ENCODE data around the gene UPF3A. TPM values are rescaled to one million over a fixed set of nuclear protein-coding genes. Genes with fewer than 3 reads are reported as not detected.

The UPF3A gene
- total and polyA plus RNA-seq, 2 experiments from 2014 or later = 35.7 to 48.9 TPM

- no peaks in the 10 kb centered on the region for H3K36me3 ChIP-seq (replicated peaks; ENCODE audit: insufficient read depth, low read depth)
- peak within 1 kb of the TSS; percentile 90 for H3K4me2 ChIP-seq
- H3K9me2 ChIP-seq (replicated peaks; ENCODE audit: insufficient read depth) = no peaks in the 10 kb centered on the region
- H3K27me3 ChIP-seq = peaks cover 3% of the 10 kb centered on the region
- H2AFZ ChIP-seq = peak within 1 kb of the TSS; percentile 80
- TF ChIP-seq EZH2 (IDR thresholded peaks at IDR 0.05; ENCODE audit: borderline replicate concordance) (no peak), CTCF (IDR thresholded peaks at IDR 0.05; ENCODE audit: poor library complexity) (peak; percentile 7)
- H3K79me2 ChIP-seq = peaks cover 41% of the 10 kb centered on the region
- no peaks in the 10 kb centered on the region for H3K9me3 ChIP-seq (ENCODE audit: low read depth)
- peak within 1 kb of the TSS; percentile 89 for H3K27ac ChIP-seq
- peaks cover 4% of the 10 kb centered on the region for H3K4me1 ChIP-seq (ENCODE audit: insufficient read depth)
- peaks cover 10% of the 10 kb centered on the region for H4K20me1 ChIP-seq (ENCODE audit: insufficient read depth, poor library complexity, severe bottlenecking)
- WGBS (ENCODE audit: low lambda C conversion rate, missing lambda C conversion rate) = 5% methylated on average over 34 of the region's 76 CpGs
- H3K4me3 ChIP-seq = peak within 1 kb of the TSS; percentile 71
- DNase-seq (ENCODE audit: low spot score) = peak; percentile 95
Observed at GRCh38 chr13:114234645-114235421, 46.6 kb upstream of the UPF3A start, which contains the start of gene CDC16. Gene CDC16, plus strand, starts transcription at chr13:114234897. Its CDS starts 188 bp downstream, at chr13:114235085.

DNA sequence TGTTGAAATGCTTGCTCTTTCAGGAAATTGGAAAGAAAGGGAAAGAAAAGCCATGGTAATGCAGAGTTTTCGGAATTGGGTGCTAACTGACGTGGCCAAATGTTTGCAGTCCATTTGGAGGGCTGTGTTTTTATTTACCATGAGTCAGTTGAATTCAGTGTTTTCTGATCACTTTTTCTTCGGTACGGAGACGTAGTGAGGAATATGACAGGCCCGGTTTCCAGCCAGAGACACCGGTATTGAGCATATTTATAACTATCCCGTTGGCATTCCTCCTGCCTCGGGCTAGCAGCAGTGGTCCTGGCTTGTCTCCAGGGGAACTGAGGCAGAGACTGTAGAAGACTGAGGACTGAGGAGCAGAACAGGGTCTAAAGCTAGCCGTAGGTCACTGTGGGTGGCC lies 45.7 kb upstream of the UPF3A start:
- H3K4me1 ChIP-seq (ENCODE audit: insufficient read depth) = peaks cover 4% of the 10 kb centered on the region
- H3K9me2 ChIP-seq (replicated peaks; ENCODE audit: insufficient read depth) = no peaks in the 10 kb centered on the region
- peaks cover 2% of the 10 kb centered on the region for H3K27me3 ChIP-seq
- 9% methylated on average over 10 of the region's 10 CpGs for whole genome bisulfite sequencing (ENCODE audit: low lambda C conversion rate, missing lambda C conversion rate)
- DNase-seq (ENCODE audit: low spot score) = no peak
- TF ChIP-seq EZH2phosphoT487 (IDR thresholded peaks at IDR 0.05; ENCODE audit: low read depth, severe bottlenecking, unreplicated experiment) (no peak), EZH2 (IDR thresholded peaks at IDR 0.05; ENCODE audit: borderline replicate concordance) (no peak), CTCF (IDR thresholded peaks at IDR 0.05; ENCODE audit: poor library complexity) (no peak)
- H3K27ac ChIP-seq = peak overlapping the region; percentile 89
- no peaks in the 10 kb centered on the region for H3K9me3 ChIP-seq (ENCODE audit: low read depth)
- H2AFZ ChIP-seq = peak overlapping the region; percentile 73
- H4K20me1 ChIP-seq (ENCODE audit: insufficient read depth, poor library complexity, severe bottlenecking) = peaks cover 10% of the 10 kb centered on the region
- H3K79me2 ChIP-seq = peaks cover 43% of the 10 kb centered on the region
- H3K4me2 ChIP-seq = peak overlapping the region; percentile 90
- peak overlapping the region; percentile 71 for H3K4me3 ChIP-seq
- no peaks in the 10 kb centered on the region for H3K36me3 ChIP-seq (replicated peaks; ENCODE audit: insufficient read depth, low read depth)

DNA sequence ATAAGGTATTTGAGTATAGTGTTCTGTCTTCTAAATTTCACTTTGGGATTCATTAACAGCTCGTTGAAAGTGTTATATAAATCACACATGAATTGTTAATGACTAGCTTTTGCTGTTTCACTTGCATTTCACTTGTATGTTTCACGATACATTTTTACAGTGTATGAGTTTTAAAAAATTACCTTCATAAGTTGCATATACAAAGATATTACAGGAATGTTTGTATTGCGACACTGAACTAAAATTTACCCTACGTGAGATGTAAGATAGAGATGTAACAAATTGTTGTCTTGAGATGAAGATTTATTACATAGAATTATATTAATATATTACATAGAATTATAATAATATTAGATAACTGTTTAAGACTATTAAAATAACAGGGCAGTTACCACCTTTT lies 45.2 kb upstream of the UPF3A start:
- Histone ChIP-seq H3K4me2 (peak overlapping the region; percentile 90), H3K9me2 (replicated peaks; ENCODE audit: insufficient read depth) (no peaks in the 10 kb centered on the region), H3K4me3 (peak overlapping the region; percentile 71), H3K9me3 (ENCODE audit: low read depth) (no peaks in the 10 kb centered on the region), H4K20me1 (ENCODE audit: insufficient read depth, poor library complexity, severe bottlenecking) (peaks cover 10% of the 10 kb centered on the region), H2AFZ (no peak overlapping the region), H3K27me3 (no peaks in the 10 kb centered on the region), H3K79me2 (peaks cover 47% of the 10 kb centered on the region), H3K36me3 (replicated peaks; ENCODE audit: insufficient read depth, low read depth) (peaks cover 3% of the 10 kb centered on the region), H3K4me1 (ENCODE audit: insufficient read depth) (peaks cover 4% of the 10 kb centered on the region), H3K27ac (peak overlapping the region; percentile 89)
- TF ChIP-seq CTCF (IDR thresholded peaks at IDR 0.05; ENCODE audit: poor library complexity) (no peak), EZH2 (IDR thresholded peaks at IDR 0.05; ENCODE audit: borderline replicate concordance) (no peak), EZH2phosphoT487 (IDR thresholded peaks at IDR 0.05; ENCODE audit: low read depth, severe bottlenecking, unreplicated experiment) (no peak)
- no peak for DNase-seq (ENCODE audit: low spot score)
- WGBS (ENCODE audit: low lambda C conversion rate, missing lambda C conversion rate) = 81% methylated on average over 4 of the region's 4 CpGs

Measured in hepatocyte (in vitro differentiated cells).